Lung (tissue), 12 donors: ENCODE data around the gene COLEC12. TPM values are rescaled to one million over a fixed set of nuclear protein-coding genes. Genes with fewer than 3 reads are reported as not detected.

Source experiments
- ATAC-seq: fragments of 200-7000 bp; cut with Tn5 transposase; one replicate; pipeline ENCODE4 v1.9.1; 2020; ENCODE audit warnings: moderate number of reproducible peaks; ENCODE audit not compliant: insufficient read depth, low FRiP score
- DNase-seq, 3 donors: peaks; one replicate each; pipeline ENCODE4 v3.0.0-alpha.2; 2013 to 2017
- H3K27ac ChIP-seq, 2 donors: one replicate each; pipeline ENCODE4 v1.5.1; 2013; ENCODE audit warnings: mild to moderate bottlenecking in 2 of 2, moderate library complexity in 2 of 2, control low read depth in 1 of 2, inconsistent platforms in 1 of 2, low read depth in 1 of 2, low read length in 1 of 2
- H3K27me3 ChIP-seq, 3 donors: one replicate each; pipeline ENCODE4 v1.5.1; 2013; ENCODE audit warnings: low read length in 2 of 3; ENCODE audit not compliant: control insufficient read depth in 3 of 3, insufficient read depth in 3 of 3
- H3K36me3 ChIP-seq, 4 donors: one replicate each; pipeline ENCODE4 v1.5.1; 2013; ENCODE audit warnings: low read length in 4 of 4, mild to moderate bottlenecking in 1 of 4, moderate library complexity in 1 of 4; ENCODE audit not compliant: control insufficient read depth in 4 of 4, insufficient read depth in 4 of 4
- H3K4me1 ChIP-seq, 5 donors: one replicate each; pipeline ENCODE4 v1.5.1; 2013; ENCODE audit warnings: low read length in 5 of 5, mild to moderate bottlenecking in 2 of 5, moderate library complexity in 1 of 5; ENCODE audit not compliant: control insufficient read depth in 5 of 5, insufficient read depth in 5 of 5
- H3K4me3 ChIP-seq: one replicate; pipeline ENCODE4 v1.5.1; 2013; ENCODE audit warnings: mild to moderate bottlenecking, control low read depth, moderate library complexity
- H3K9ac ChIP-seq, 2 donors: one replicate each; pipeline ENCODE4 v1.5.1; 2013; ENCODE audit warnings: low read length in 2 of 2, control low read depth in 1 of 2; ENCODE audit not compliant: insufficient read depth in 1 of 2
- H3K9me3 ChIP-seq, 4 donors: one replicate each; pipeline ENCODE4 v1.5.1; 2013; ENCODE audit warnings: low read length in 3 of 4, mild to moderate bottlenecking in 1 of 4, moderate library complexity in 1 of 4; ENCODE audit not compliant: control insufficient read depth in 4 of 4, insufficient read depth in 3 of 4
- WGBS, 2 donors: extraction: QIAGEN DNeasy Blood & Tissue Kit; methylation state at CpG; one replicate each; pipeline ENCODE4 v1.1.7; 2013; 5-methylcytosine and 5-hydroxymethylcytosine counted together
- polyA plus RNA-seq, 2 donors: library from polyadenylated mRNA; stranded (reverse); fragments of 200-250 nt; gene quantifications; one replicate each; pipeline ENCODE4 v1.2.1, GENCODE V29; 2013
- total RNA-seq, 2 donors: library from RNA; depleted of rRNA in 1 of 2; stranded (reverse); fragments of >200 nt in 1 of 2; gene quantifications; one replicate each; pipeline ENCODE4 v1.2.1, GENCODE V29; 2014 to 2021
- TF ChIP-seq, protein P1 (sequence below): IDR thresholded peaks from 2 replicates; pipeline ENCODE4 v1.5.1; 2012; ENCODE audit warnings: mild to moderate bottlenecking; ENCODE audit errors: control extremely low read depth, extremely low read depth
- donor health status: control.
- donor health status: control.
- donor health status: Bipolar disorder and iron deficiency.
- donor health status: healthy.
- donor health status: DM: yes; HTN: yes; CAD: no.

Gene COLEC12
- total and polyA plus RNA-seq, 4 donors, result 10.3 to 108 (median 28.1) TPM

DNA sequence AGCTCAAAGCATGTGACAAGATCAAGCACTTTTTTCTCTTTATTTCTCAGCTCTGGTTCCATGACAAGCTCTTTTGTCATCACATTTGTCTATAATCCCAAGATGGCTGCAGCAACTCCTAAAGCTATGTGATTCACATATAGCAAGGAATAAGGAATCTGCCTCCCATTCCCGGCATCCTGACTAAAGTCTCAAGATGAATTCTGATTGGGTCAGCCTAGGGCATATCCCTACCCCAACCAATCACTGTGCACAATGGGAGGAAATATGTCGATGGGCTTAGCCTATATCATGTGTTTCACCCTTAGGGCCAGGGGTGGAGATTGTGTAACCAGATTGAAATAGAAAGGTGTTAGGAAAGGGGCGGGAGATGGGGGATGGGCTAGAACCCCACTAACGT lies 23.1 kb upstream of the COLEC12 start:
- H3K4me1 ChIP-seq, result peaks cover 0 to 29% (median 11%) of the 10 kb centered on the region in 5 donors
- DNase-seq (no peak), ATAC-seq (no peak)
- H3K27me3 ChIP-seq, result no peaks in the 10 kb centered on the region
- WGBS, 2 donors, result 51 to 53% methylated on average over 4 of the region's 4 CpGs
- H3K9ac ChIP-seq, result no peak overlapping the region
- H3K36me3 ChIP-seq, result no peaks in the 10 kb centered on the region
- TF ChIP-seq, protein P1, sequence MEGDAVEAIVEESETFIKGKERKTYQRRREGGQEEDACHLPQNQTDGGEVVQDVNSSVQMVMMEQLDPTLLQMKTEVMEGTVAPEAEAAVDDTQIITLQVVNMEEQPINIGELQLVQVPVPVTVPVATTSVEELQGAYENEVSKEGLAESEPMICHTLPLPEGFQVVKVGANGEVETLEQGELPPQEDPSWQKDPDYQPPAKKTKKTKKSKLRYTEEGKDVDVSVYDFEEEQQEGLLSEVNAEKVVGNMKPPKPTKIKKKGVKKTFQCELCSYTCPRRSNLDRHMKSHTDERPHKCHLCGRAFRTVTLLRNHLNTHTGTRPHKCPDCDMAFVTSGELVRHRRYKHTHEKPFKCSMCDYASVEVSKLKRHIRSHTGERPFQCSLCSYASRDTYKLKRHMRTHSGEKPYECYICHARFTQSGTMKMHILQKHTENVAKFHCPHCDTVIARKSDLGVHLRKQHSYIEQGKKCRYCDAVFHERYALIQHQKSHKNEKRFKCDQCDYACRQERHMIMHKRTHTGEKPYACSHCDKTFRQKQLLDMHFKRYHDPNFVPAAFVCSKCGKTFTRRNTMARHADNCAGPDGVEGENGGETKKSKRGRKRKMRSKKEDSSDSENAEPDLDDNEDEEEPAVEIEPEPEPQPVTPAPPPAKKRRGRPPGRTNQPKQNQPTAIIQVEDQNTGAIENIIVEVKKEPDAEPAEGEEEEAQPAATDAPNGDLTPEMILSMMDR, result no peak
- H3K9me3 ChIP-seq, result peaks cover 0 to 3% (median 0%) of the 10 kb centered on the region in 4 donors
- H3K4me3 ChIP-seq, result no peak overlapping the region
- no peak overlapping the region for H3K27ac ChIP-seq

DNA sequence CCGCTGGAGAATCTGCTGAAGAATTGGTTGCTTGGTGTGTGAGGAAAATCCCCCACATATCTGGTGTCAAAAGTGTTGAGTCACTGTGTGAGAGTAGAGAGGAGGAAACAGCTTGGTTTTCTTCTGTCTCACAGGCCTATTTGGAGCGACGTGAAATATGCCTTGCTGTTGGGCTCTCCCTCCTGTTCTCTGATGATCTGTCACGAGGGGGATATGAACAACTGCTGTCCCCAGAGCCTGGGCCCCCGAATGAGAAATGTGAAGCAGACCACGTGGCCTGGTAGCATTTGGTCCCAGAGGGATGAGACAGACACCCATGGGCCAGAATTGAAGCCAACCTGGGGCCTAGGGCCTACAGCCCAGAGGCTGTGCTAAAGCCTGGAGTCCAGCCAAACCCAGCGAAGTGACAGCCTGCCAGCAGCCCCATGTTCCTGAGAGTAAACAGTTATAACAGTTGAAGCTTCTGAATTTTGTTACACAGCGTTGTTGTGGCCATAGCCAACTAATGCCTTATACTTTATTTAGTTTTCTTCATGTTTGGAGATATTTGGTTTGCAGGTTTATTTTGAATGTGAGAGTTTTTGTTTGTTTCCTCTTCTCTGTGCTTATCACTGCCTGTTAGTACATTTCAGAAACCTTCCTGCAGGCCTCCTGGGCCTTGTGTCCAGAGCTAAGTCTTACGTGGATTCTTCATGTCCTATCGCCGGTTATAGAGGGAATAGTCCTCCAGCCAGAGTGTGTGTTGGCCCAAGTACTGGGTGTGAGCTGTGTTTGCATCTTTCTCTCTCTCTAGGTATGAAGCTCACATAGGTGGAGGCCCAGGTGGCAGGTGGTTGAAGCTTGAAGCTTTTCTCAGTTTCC lies 18.7 kb upstream of the COLEC12 start:
- Histone ChIP-seq H3K27ac (peak overlapping the region in 1 of 2 donors; percentile 51), H3K27me3 (no peaks in the 10 kb centered on the region), H3K9me3 (peaks cover 0 to 3% (median 0%) of the 10 kb centered on the region in 4 donors), H3K36me3 (no peaks in the 10 kb centered on the region), H3K4me3 (no peak overlapping the region), H3K4me1 (peaks cover 0 to 19% (median 4%) of the 10 kb centered on the region in 5 donors), H3K9ac (no peak overlapping the region)
- ATAC-seq (peak; percentile 36), DNase-seq (peak; percentile 70 to 92 (median 85))
- 28 to 48% methylated on average over 11 of the region's 11 CpGs for WGBS, 2 donors
- TF ChIP-seq, protein P1, result no peak

DNA sequence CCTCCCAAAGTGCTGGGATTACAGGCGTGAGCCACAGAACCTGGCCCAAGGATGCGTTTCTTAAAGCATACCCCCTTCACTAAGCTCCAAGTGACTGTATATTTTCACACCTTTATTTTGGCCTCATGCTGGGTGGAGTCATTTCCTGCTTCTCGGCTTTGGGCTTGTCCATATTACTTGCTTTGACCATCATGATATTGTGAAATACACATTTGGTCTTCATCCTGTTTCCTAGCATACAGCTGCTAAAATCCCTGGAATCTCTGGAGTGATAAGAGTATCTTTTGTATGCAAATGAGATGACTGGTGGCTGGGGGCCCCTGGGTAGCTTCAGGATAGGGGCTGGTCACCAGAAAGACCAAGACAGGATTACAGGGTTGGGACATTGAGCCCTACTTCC lies 17.6 kb upstream of the COLEC12 start:
- Histone ChIP-seq H3K4me1 (peaks cover 0 to 14% (median 3%) of the 10 kb centered on the region in 5 donors), H3K27me3 (no peaks in the 10 kb centered on the region), H3K9ac (no peak overlapping the region), H3K4me3 (no peak overlapping the region), H3K27ac (no peak overlapping the region), H3K9me3 (peaks cover 0 to 3% (median 0%) of the 10 kb centered on the region in 4 donors), H3K36me3 (no peaks in the 10 kb centered on the region)
- 75% methylated on average over 3 of the region's 3 CpGs for WGBS, 2 donors
- DNase-seq (peak in 1 of 3 donors; percentile 35), ATAC-seq (no peak)
- TF ChIP-seq, protein P1, result no peak
